ENCODE data around the gene PINK1. TPM values are rescaled to one million over a fixed set of nuclear protein-coding genes. Genes with fewer than 3 reads are reported as not detected.
A peak's percentile ranks its signal among the peaks of the same experiment; 100 is the strongest.

Gene PINK1
- total RNA-seq, 1 donor: 61.3 TPM

DNA sequence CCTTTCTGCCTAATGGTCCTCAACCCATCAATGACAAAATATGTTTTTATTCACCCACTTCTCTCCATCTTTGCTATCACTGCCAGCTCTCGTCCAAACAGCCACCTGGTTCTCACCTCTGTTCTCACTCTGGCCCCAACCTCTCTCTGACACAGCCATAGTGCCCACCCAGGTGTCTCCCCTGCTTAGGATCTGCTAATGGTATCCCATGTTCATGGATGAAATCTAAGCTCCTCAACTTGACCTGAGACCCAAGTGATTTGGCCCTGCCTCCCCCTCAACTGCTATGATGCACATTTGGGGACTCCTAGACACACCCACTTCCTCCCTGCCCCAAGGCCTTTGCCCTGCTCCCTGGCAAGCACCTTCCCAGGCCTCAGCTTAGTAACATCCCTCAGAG, 58.6 kb downstream of the PINK1 start:
- no peak overlapping the region for H3K4me3 ChIP-seq (ENCODE audit: low read depth, low read length)
- DNase-seq (ENCODE audit: low read depth): no peak
- TF ChIP-seq, protein P1, sequence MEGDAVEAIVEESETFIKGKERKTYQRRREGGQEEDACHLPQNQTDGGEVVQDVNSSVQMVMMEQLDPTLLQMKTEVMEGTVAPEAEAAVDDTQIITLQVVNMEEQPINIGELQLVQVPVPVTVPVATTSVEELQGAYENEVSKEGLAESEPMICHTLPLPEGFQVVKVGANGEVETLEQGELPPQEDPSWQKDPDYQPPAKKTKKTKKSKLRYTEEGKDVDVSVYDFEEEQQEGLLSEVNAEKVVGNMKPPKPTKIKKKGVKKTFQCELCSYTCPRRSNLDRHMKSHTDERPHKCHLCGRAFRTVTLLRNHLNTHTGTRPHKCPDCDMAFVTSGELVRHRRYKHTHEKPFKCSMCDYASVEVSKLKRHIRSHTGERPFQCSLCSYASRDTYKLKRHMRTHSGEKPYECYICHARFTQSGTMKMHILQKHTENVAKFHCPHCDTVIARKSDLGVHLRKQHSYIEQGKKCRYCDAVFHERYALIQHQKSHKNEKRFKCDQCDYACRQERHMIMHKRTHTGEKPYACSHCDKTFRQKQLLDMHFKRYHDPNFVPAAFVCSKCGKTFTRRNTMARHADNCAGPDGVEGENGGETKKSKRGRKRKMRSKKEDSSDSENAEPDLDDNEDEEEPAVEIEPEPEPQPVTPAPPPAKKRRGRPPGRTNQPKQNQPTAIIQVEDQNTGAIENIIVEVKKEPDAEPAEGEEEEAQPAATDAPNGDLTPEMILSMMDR (IDR thresholded peaks at IDR 0.05; ENCODE audit: insufficient read depth, low read depth, low read length): no peak

DNA sequence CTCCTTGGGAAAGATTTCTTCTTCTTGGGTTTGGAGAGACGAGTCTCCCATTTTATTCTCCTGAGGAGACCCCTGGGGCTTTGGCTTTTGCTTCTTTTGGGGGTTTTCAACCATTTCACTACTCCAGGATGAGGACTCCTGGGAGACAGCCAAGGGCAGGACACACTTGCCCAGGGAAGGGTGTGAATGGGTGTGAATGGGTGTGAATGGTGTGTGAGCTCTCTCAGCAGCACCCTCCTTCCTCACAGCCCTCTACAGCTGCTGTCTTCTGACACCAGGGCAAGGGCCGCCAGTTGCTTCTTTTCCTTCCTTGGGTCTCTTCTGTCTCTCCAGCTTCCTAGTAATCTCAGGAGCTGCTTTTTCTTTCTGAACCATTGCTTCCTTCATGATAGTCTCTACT, 60.4 kb downstream of the PINK1 start:
- TF ChIP-seq, protein P1 (IDR thresholded peaks at IDR 0.05; ENCODE audit: insufficient read depth, low read depth, low read length): no peak
- H3K4me3 ChIP-seq (ENCODE audit: low read depth, low read length): no peak overlapping the region
- DNase-seq (ENCODE audit: low read depth): no peak

DNA sequence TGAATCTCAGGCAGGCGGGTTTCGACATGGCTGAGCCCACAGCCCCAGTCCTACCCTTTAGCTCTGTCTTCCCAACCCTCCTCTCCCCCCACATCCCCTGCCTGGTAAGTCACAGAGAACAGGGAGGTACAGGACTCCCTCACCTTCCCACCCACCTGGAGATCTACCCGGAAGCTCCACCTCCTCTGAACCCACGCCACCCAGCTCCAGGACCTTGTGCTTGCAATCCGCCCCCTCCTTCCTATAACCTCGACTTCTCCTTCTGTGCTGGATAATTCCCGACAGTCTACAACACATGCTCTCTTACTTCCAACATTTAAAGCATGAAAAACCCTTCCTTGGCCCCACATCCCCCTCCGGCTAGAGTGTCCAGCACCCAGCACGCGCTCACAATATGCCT, 62.3 kb downstream of the PINK1 start:
- no peak overlapping the region for H3K4me3 ChIP-seq (ENCODE audit: low read depth, low read length)
- no peak for DNase-seq (ENCODE audit: low read depth)
- TF ChIP-seq, protein P1 (IDR thresholded peaks at IDR 0.05; ENCODE audit: insufficient read depth, low read depth, low read length): no peak

DNA sequence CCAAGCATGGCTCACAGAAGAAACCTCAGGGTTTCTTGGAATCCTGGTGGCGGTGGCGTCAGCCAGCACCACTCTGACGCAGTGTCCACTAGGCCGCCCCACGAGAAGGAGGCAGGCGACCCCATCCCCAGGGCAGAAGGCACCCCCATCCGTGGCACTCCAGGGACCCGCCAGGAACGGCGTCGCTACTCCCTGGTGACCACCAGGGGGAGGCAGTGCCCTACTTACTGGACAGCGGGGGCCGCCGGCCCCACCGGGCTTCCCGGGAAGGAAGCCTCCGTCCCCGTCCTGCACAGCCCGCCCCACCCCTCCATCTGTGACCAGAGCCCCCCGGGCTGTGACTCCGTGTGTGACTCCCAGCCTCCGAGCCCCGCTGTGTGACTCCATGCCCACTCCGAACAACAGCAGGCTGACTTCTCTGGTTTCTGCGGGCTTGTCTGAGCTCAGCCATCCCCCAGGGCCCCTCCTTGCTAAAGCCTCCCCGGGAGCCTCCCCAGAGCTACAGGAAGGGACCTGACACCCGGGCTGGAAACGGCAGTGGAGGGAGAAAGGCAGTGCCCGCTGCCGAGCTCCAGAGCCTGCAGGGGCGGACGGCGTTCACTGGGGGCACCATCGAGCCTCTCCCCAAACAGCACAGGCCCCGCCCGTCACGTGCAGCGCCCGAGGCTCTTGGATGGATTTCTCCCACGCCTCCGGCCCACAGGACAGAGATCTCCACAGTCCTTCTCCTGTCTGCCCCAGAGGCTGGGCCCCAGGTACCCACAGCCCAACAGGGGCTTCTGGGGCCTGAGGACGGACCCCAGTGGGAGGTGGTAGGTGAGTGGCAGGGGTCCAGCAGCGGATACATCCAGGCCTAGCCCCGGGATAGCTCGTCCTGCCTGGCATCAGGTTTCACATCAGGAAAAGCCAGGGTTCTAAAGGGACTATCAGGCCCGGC, 63.4 kb downstream of the PINK1 start:
- TF ChIP-seq, protein P1 (IDR thresholded peaks at IDR 0.05; ENCODE audit: insufficient read depth, low read depth, low read length): peak; percentile 78
- peak; percentile 96 for DNase-seq (ENCODE audit: low read depth)

DNA sequence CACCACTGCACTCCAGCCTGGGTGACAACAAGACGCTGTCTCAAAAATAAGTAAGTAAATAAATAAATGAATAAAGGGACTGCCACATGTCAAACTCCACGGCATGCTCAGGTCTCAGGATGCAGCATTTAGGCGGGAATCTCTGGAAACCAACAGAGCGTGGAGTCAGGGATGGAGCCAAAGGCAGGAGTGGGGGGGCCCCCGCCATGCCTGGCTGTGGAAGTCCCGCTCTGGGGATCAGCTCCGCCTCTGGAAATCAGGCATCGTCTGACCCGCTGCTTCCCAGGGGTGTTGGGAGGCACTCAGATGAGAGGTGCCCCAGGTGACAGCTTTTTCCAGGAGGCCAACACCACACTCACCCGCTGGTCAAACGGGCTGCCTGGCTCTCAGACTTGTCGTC, 64.3 kb downstream of the PINK1 start:
- H3K4me3 ChIP-seq (ENCODE audit: low read depth, low read length): no peak overlapping the region
- TF ChIP-seq, protein P1 (IDR thresholded peaks at IDR 0.05; ENCODE audit: insufficient read depth, low read depth, low read length): no peak
- no peak for DNase-seq (ENCODE audit: low read depth)

More for the DNA sequence above, 63.4 kb downstream of the PINK1 start:
- peak overlapping the region; percentile 59 for H3K4me3 ChIP-seq (ENCODE audit: low read depth, low read length)

DNA sequence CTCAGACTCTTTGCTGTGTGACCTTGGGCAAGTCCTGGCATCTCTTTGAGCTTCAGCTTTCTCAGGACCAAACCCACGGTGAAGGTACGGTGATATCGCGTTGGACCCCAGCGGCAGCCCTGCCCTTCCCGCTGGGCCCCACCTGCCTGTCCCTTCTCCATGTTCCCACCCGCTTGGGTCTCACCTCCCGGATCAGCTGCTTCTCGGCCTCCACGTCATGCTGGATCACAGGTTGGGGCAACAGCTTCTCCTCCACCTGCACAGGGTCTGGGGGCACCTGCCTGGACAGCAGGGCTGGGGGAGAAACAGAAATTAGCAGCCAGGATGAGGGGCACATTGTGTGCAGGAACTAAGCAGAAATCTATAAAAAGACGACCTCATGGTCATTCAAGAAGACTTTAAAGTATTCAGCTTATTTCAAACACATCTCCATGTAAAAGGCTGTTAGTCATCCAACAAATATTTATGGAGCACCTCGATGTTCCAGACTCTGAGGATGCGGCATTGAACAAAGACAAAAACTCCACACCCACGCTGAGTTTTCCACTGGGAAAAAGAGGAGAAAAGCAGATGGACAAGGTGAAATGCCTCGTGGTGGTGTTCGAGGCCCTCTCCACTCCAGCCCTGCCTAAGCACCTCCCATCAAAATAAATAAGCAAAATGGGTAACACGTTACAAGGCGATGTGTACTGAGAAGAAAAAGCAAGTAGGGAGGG, 65.1 kb downstream of the PINK1 start:
- peak; percentile 73 for DNase-seq (ENCODE audit: low read depth)
- TF ChIP-seq, protein P1 (IDR thresholded peaks at IDR 0.05; ENCODE audit: insufficient read depth, low read depth, low read length): no peak
- no peak overlapping the region for H3K4me3 ChIP-seq (ENCODE audit: low read depth, low read length)

All from fibroblast of villous mesenchyme (primary cell).